ENCODE data around the gene ANKRD1.
"Not testable (repeated sequence)": the region's sequence is repeated elsewhere in the genome, so short reads cannot be mapped to it uniquely, and the experiment has no call there.

The ANKRD1 gene

DNA sequence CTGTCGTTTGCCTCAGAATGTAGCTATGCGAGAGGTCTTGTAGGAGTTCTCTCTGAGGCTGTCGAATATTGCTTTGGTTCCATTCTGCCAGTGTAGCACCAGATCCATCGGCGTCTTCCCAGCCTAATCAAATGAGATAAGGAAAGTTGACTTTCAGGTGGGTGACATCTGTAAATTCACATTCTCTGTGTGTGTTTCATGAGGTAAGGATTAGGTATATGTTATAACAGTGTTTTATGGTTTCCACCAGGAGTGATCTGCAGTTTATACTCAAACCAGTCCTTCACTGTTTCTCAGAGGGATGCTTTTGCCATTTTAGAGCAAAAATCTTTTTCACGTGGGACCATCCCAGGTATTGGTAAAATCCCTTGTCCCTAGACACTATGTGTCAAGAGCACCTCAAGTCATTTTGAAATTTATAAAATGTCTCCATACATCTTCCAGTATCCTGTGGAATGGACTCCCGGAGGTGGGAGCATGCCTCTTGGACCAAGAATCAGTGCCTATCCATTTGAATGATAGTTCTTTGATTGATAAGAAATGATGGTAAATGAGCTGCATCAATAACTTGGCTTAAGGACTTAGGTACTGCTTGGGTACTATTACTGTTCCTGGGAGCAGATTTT, 7.9 kb downstream of the ANKRD1 start:
- no peak for DNase-seq (ENCODE audit: low read depth in 2 of 2)

DNA sequence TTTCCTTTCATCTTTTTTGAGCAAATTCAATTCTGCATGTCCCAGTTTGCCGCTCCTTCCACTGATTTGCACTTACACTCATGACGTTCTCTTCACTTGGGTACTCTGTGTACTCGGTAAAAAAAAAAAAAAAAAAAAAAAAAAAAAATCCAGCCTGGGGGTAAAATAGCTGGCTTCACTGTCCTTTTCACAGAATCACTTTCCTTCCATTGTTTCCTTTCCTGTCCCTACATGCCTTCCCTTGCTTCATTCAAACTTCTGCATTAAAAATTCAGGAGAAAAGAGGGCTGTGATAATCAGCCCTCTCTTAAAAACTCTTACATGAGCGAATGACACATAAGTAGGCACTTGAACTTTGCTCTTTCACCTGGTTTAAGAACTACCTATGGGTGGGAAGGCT, 8.7 kb downstream of the ANKRD1 start:
- DNase-seq (ENCODE audit: low read depth in 2 of 2) = no peak

DNA sequence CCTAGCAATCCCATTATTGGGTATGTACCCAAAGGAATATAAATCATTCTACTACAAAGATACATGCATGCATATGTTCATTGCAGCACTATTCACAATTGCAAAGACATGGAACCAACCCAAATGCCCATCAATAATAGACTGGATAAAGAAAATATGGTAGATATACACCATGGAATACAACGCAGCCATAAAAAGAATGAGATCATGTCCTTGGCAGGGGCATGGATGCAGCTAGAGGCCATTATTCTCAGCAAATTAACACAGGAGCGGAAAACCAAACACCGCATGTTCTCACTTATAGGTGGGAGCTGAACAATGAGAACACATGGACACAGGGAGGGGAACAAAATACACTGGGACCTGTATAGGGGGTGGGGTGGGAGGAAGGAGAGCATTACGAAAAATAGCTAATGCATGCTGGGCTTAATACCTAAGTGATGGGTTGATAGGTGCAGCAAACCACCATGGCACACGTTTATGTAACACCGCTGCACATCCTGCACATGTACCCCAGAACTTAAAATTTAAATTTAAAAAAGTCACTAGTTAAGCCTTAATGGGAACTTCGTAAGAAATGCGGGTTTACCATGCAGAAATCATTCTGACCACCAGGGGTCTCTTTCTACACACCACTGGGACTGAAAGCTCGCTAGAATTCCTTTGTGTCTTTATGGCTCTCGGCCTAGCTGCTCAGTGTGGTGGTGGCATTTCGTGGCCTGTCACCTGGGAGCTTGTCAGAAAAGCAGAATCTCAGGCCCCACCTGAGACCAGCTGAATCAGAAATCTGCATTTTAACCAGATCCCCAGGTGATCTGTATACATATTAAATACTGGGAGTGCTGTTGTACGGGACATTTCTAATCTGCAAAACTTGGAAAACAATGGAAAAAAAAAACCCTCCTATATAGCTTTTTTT, 9.5 kb downstream of the ANKRD1 start:
- DNase-seq (ENCODE audit: low read depth in 2 of 2) = peak; percentile 47 to 53

DNA sequence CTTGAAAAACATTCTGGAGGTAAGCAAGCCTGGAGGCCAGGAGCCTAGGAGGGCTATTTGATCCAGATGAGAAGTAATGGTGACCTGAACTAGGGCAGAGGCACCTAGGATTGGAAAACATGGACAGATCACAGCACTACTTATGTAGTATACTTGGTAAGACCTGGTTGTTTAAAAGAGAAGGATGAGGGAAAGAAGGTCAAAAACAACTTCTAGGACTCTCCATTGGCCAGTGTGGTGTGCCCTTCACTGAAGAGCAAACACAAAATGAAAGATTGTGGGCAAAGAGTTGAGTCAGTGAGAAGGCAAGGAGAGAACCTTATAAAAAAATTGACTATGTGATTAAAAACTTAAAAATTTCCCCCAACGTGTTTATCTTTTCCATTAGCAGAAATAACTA, 14.3 kb downstream of the ANKRD1 start:
- no peak for DNase-seq (ENCODE audit: low read depth in 2 of 2)

DNA sequence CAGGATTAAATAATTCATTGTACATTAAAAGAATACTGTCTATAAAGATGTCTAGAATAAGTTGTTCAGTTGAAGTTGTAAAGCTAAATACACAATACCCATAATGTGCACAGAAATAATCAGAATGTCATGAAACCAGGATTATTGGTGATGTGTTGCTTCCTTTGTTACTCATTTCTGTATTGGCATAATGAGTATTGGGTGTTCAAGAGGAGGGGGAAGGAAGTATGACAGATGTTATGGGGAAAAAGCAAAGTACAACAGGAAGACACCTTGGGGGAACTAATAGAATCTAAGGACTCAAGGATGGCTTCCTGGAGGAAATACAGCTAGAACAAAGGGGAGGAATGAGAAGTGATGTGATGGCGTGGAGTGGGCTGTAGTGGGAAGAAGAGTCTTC, 15.0 kb downstream of the ANKRD1 start:
- DNase-seq (ENCODE audit: low read depth in 2 of 2) = no peak

DNA sequence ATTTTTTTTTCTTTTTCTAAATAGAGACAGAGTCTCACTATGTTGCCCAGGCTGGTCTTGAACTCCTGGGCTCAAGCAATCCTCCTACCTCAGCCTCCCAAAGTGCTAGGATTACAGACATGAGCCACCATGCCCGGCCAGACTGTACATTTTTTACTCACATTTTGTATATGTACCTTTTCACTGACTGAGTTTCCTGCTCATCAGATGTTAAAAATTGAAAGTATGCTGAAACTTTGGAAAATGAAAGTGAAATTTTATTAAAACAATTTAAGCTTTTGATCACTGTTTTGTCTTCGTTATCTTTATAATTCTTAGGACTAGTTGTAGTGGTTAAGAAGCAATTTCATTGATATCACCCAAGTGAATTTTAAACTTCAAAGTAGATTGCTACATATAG, 24.0 kb downstream of the ANKRD1 start:
- DNase-seq (ENCODE audit: low read depth in 2 of 2) = not testable (repeated sequence)

DNA sequence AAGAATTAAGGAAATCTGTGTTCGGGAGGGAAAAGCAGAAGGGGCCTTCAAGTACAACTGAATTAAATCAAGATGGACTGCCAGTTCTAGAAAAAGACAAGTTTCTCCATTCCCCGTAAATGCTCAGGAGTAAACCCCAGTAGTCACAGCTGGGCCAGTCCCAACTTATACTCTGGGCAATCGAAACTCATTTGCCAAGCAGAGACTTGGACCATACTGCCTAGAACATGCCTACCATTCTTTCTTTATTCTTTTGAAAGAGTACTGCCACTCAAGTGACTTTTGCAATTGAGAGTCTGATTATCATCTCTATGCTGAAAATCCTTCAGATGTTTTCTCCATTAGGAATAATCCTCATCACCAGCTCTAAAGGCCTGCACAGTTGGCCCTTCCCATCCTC, 27.7 kb downstream of the ANKRD1 start:
- DNase-seq (ENCODE audit: low read depth in 2 of 2) = no peak

DNA sequence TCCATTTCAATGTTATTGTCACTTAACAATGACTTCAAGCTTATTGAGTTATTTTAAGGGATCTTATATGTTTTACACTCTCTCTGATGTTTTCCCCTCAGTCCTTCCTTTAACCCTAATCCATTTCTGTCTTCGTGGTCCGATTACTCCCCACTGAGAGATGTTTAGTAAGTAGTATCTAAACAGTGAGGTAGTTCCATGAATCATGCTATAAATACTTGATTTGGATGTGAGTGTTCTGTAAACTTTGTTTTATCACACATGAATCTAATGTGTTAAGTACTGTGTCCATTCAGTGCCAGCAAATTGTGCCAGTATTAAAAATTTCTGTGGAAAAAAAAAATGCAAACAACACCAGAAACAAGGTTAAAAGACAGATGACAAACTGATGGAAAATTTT, 30.5 kb downstream of the ANKRD1 start:
- DNase-seq (ENCODE audit: low read depth in 2 of 2) = no peak

DNA sequence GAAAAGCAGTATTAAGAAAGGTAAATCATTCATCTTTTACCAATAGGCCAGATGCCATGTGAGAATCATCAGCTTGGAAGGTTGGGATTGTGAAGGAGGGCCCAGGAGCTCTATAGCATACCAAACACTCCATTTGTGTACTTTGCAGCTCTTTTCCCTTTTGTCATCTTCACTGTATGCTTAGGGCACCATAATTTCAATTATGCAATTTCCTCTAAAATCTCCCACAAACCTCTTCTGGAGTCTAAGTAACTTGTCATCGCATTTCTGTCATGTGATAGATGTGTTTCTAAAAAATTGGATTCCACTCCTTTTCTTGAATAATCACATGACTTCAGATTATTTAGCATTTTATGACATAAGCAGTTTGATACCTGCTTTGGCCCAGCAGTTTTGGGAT, 31.3 kb downstream of the ANKRD1 start:
- peak in 1 of 2 experiments; percentile 21 for DNase-seq (ENCODE audit: low read depth in 2 of 2)

DNA sequence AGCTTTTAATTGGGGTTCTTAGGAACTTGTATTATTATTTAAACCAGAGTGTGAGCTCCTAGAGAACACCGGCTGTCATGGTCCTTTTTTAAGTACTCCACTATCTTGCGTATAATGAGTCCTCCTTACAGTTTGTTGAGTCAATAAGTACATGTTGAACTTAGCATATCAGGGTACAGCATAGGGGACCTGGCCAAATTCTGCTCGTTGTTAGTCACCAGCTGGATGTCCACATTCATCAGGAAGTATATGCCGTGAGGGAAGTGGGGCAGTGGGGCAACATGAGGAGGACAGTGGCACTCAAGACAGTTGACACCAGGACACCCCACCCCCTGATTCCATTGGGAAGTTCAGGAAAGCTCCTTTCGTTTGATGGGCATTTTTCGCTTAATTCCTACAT, 32.5 kb downstream of the ANKRD1 start:
- DNase-seq (ENCODE audit: low read depth in 2 of 2) = no peak

DNA sequence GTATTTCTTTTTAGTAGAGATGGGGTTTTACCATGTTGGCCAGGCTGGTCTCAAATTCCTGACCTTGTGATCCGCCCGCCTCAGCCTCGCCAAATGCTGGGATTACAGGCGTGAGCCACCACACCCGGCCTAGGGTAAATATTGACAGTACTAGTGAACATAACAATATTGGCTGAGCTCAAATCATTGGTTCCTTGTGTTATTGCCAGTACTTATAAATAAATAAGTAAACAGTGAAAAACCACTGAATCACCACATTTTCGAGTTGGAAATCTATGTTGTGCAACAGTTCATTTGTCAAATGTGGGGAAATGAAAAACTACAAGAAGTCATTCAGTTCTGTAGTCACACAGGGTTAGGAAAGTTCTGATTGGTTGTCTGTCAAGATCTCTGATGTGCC, 33.3 kb downstream of the ANKRD1 start:
- no peak for DNase-seq (ENCODE audit: low read depth in 2 of 2)

DNA sequence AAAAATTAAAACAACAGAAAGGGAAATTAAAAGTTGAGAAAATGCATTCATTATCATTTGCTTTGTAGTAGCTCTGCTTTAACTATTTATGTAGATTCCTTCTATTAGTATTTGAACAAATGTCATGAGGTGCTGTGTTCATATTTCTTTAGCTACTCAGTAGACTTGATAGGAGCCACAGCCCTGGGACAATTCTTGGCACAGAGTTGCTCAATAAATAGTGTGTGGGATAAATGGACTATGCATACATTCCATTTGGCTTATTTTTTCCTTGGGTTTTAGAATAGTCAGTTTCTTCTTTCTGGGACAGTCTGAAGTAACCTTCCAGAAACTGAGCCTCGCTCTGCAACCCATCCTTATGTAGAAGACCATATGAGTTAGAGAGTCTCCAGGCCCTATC, 35.7 kb downstream of the ANKRD1 start:
- no peak for DNase-seq (ENCODE audit: low read depth in 2 of 2)

DNA sequence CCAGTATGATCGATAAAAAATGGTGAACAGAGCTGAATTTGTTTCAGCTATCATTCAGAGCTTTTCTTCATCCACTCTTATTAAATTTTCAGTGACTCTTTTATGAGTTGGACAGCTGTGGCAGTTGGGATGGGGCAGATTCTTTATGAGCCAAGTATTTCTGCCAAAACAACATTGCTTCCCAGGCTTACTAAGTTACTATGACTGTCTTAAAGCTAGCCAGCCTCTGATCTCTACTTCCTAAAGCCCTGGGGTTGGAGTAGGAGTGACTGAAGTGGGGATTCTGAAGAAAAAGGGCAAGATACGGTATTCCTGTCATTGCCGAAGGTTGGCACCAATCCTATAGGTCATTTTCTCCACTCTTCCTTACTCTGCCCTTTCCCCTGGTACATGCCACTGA, 36.5 kb downstream of the ANKRD1 start:
- no peak for DNase-seq (ENCODE audit: low read depth in 2 of 2)

DNA sequence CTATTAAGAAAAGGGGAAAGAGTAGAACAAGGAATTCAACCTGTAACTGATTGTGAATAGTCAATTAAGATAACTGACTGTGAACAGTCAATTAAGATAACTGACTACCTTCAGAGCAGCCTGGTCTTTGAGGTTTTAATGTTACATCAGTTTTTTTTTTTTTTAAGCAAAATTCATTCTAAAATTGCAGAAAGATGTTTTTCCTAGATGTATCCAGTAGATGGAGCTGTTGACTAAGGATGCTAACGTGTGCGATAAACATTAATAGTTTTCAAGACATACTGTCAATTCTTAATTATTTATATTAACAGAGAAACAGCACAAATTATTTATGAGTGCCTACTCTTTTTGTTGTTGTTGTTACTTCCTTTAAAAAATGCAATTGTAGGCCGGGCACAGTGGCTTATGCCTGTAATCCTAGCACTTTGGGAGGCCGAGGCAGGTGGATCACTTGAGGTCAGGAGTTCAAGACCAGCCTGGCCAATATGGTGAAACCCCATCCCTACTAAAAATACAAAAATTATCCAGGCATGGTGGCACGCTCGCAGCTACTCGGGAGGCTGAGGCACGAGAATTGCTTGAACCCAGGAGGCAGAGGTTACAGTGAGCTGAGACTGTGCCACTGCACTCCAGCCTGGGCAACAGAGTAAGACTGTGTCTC, 40.7 kb downstream of the ANKRD1 start:
- DNase-seq (ENCODE audit: low read depth in 2 of 2) = not testable (repeated sequence)

DNA sequence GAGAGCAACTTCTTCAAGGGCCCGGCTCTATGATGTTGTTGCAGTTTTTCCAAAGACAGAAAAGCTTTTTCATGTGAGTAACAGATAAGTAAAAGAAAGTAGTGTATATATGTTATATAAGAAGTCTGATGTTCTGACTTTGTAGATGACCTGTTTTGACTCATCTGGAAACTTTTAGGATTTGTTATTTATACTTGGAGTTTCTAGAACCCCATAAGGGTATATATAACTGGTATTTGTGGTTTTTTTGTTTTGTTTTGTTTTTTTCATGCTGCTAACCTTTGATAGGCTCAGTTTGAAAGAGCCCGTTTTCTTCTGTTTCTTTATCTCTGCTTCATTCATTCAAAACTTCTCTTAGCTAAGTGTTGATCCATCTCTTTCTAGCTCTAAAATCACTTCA, 41.8 kb downstream of the ANKRD1 start:
- DNase-seq (ENCODE audit: low read depth in 2 of 2) = no peak

DNA sequence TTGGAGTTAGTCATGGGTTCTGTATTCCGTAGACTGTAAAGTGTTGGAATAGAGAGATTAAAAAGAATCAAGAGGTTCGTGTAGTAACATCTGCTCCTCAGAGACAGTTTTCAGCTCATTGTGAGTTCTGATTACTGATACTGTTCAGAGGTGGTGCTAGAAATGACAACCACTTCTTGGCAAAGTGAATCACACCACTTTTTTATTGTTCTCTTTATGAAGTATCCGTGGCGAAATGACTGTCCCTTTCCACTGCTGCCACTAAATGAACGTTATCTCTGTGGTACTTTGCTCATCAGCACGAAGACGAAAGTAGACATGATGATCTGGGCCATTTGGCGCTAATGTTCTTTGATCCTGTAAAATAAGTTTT, 48.3 kb downstream of the ANKRD1 start:
- no peak for DNase-seq (ENCODE audit: low read depth in 2 of 2)

DNA sequence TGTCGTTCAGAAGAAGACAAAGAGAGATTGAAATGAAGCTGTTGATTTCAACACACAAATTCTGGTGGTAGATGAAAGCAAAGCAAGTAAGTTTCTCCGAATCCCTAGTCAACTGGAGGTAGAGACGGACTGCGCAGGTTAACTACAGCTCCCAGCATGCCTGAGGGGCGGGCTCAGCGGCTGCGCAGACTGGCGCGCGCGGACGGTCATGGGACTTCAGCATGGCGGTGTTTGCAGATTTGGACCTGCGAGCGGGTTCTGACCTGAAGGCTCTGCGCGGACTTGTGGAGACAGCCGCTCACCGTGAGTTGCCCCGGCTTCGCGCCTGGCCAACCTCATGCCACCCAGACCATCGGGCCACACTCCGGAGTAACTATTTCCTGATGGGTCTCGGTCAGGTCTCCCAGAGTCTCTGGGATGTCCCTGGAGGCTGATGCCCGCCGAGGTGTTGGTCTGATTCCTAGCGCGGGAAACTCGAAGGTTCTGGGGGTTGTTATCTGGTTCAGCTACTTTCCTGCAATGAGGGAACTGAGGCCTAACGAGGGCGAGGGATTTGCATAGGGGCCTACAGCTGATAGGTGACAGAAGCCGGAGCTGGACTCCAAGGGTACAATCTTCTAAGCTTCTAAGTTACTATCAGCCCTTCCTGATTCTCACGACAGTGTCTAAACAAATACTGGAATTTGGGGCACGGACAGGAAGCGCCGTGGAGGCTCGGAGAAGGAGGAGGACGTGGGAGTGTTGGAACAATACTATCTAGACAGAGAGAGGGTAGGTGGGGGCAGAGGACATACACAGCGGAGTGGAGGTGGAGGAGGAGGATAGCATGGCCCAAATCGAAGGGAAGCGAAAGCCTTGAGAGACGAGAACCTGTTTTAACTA, 48.9 kb downstream of the ANKRD1 start, which contains the start of gene RPP30:
RPP30 (plus strand) TSS at position 209 of the 882 bp plus-strand sequence; CDS start at position 222, 13 bp downstream.
- DNase-seq (ENCODE audit: low read depth in 2 of 2) = no peak

DNA sequence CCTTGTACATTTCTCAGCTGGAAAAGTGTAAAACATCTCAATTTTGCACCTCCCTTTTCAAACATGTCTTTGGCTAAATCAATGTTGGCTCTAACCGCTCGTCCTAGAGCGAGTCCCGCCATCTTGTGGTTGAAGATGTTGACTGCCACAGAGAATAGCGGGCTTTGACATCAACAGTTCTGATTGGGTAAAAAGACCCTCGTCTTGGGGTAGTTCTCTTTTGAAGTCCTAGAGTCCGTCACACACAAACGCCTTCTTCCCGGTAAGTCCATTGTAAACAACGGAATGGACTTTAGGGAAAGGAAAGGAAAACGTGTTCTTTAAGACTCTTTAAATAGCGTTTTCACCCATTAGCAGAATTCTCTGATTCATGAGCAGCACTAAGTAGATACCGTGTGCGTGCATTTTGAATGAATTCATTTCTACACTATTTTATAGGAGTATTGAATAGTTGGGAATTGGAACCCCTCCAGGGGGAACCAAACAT, 49.6 kb downstream of the ANKRD1 start:
- DNase-seq (ENCODE audit: low read depth in 2 of 2) = peak; percentile 59 to 65

DNA sequence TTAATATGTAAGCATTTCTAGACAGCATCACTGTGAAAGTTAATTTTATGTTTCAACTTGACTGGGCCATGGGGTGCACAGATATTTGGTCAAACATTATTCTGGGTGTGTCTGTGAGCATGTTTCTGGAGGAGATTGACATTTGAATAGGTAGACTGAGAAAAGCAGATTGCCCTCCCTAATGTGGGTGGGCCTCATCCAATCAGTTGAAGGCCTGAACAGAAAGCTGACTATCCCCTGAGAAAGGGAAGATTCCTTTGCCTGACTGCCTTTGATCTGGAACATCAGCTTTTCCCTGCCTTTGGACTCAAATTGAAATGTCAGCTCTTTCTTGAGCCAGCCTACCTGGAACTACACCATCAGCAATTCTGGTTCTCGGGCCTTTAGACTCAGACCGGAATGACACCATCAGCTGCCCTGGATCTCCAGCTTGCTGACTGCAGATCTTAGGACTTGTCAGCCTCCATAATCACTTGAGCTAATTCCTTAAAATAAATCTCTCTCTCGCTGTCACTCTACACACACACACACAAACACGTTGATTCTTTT, 54.8 kb downstream of the ANKRD1 start:
- no peak for DNase-seq (ENCODE audit: low read depth in 2 of 2)

DNA sequence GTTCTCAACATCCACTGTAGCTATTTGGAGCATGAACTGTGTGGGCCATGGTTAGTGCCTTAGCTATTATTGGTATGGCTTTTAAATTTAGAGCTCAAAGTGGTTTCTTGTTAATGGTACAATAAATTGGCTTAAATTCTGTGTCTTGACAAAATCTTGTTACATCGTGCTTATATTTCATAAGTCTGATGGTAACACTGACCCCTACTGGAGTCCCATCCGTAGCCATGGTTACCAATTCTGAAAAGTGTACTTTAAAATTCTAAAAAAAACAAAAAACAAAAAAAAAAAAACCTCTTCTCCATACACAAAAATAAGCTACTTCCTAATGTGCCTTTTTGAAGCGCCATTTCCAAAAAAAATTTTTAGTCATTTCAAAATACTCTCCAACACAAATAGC, 55.5 kb downstream of the ANKRD1 start:
- no peak for DNase-seq (ENCODE audit: low read depth in 2 of 2)

DNA sequence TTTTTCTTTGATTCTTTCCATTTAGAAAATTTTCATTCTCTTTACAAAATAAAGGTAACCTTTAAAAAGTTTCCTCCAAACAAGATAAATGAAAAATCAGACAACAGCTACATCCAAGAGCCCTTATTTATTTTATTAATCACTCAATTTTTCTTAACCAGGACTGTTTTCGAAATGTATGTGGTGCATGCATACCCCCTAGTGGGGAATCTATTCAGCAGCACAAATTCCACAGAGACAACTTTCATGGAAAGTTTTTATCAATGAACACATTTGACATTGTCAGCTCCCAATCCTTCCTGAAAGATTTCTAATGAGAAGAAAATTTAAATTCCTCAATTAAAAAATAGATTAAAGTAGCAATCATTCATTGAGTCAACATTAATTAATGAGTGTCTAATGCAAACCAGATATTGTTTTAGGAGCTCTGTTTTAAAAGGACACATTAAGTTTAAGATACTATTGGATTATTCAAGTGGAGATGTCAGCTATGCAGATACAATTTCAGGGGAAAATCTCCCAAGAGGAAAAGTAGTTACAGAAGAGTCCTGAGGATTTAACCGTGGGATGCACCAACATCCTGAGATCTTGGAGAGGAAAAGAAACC, 57.9 kb downstream of the ANKRD1 start:
- no peak for DNase-seq (ENCODE audit: low read depth in 2 of 2)

All from fibroblast of skin of left quadriceps (primary cell).